Gastrocnemius medialis (tissue), 4 donors: ENCODE data around the gene IZUMO3. TPM values are rescaled to one million over a fixed set of nuclear protein-coding genes. Genes with fewer than 3 reads are reported as not detected.

ENCODE experiments used
- ATAC-seq, 2 donors: fragments of 150-250 bp; one replicate each; pipeline ENCODE4 v1.9.1; 2016
- DNase-seq, 2 donors: peaks; one replicate each; pipeline ENCODE4 v3.0.0-alpha.2; 2019
- H3K27ac ChIP-seq, 4 donors: fragments of 200-600 bp; sonication (generic); 1 replicate in 1 of 4; 2 replicates in 3 of 4; pipeline ENCODE4 v1.5.1; 2016 to 2018; ENCODE audit warnings: mild to moderate bottlenecking in 2 of 4, moderate library complexity in 1 of 4
- H3K27me3 ChIP-seq, 3 donors: fragments of 200-600 bp; sonication (generic) in 2 of 3; 1 replicate in 1 of 3; 2 replicates in 2 of 3; pipeline versions ENCODE4 v1.5.1 to v1.6.0; 2016 to 2019; ENCODE audit warnings: mild to moderate bottlenecking in 1 of 3, moderate library complexity in 1 of 3
- H3K36me3 ChIP-seq, 2 donors: fragments of 200-600 bp; sonication (generic) in 1 of 2; one replicate each; pipeline ENCODE4 v1.5.1; 2017 to 2018
- H3K4me1 ChIP-seq, 2 donors: fragments of 200-600 bp; sonication (generic) in 1 of 2; one replicate each; pipeline ENCODE4 v1.5.1; 2016 to 2017; ENCODE audit warnings: mild to moderate bottlenecking in 2 of 2
- H3K4me3 ChIP-seq, 4 donors: fragments of 200-600 bp; sonication (generic) in 3 of 4; 1 replicate in 1 of 4; 2 replicates in 3 of 4; pipeline ENCODE4 v1.5.1; 2016 to 2019; ENCODE audit warnings: mild to moderate bottlenecking in 2 of 4
- H3K9me3 ChIP-seq, 3 donors: fragments of 200-600 bp; sonication (generic) in 2 of 3; 1 replicate in 1 of 3; 2 replicates in 2 of 3; pipeline ENCODE4 v1.5.1; 2016 to 2019
- CTCF ChIP-seq, 5 experiments: fragments of 450-650 bp in 3 of 5; fragments of 200-600 bp in 2 of 5; sonication (generic) in 2 of 5; IDR thresholded peaks in 4 of 5; conservative IDR thresholded peaks in 1 of 5; 1 replicate in 4 of 5; 2 replicates in 1 of 5; pipeline ENCODE4 v1.5.1; 2016 to 2019; ENCODE audit warnings: antibody characterized with exemption in 5 of 5, mild to moderate bottlenecking in 3 of 5, moderate library complexity in 3 of 5
- POLR2A ChIP-seq, 2 donors: fragments of 450-650 bp; IDR thresholded peaks; one replicate each; pipeline ENCODE4 v1.6.1; 2017; ENCODE audit warnings: antibody characterized with exemption in 2 of 2, mild to moderate bottlenecking in 2 of 2, moderate library complexity in 2 of 2
- in situ Hi-C, 4 donors: fragments of 200-750 bp; cut with MboI; loops; one replicate each; pipeline versions ENCODE4 v1.15.0 to v1.8.0; 2017; ENCODE audit warnings: low sequenced_read_pairs in 4 of 4
- intact Hi-C: fragments of 100-400 bp; cut with DNase I; formaldehyde crosslinking; loops from one replicate; pipeline ENCODE4 v1.15.1; 2023; ENCODE audit warnings: low total_unique reads
- total RNA-seq, 4 donors: library from RNA; depleted of rRNA; stranded (reverse); fragments of >200 nt; gene quantifications; one replicate each; pipeline versions ENCODE4 v1.1.0 to v1.2.3, GENCODE V29; 2016

Gene IZUMO3
- not detected for total RNA-seq

- DNase-seq (no peak), ATAC-seq (no peak)
- no peaks in the 10 kb centered on the region for H3K9me3 ChIP-seq
- no peak for TF ChIP-seq CTCF (IDR thresholded peaks at IDR 0.05 in 4 of 5, conservative IDR thresholded peaks at IDR 0.05 in 1 of 5)
- no peak for TF ChIP-seq POLR2A (IDR thresholded peaks at IDR 0.05)
- no peaks in the 10 kb centered on the region for H3K4me1 ChIP-seq
- in situ Hi-C loops (no loop called here), intact Hi-C loops (no loop called here)
- H3K27ac ChIP-seq: no peak within 1 kb of the TSS
- H3K4me3 ChIP-seq: no peak within 1 kb of the TSS
- H3K27me3 ChIP-seq: no peaks in the 10 kb centered on the region
- H3K36me3 ChIP-seq: no peaks in the 10 kb centered on the region
Measured at GRCh38 chr9:24545847-24546522, at the start of gene IZUMO3. IZUMO3 (minus strand) TSS chr9:24545897; CDS start chr9:24545649, 248 bp downstream.

- Histone ChIP-seq H3K4me3 (no peak overlapping the region), H3K4me1 (no peaks in the 10 kb centered on the region), H3K27ac (no peak overlapping the region), H3K27me3 (no peaks in the 10 kb centered on the region), H3K36me3 (no peaks in the 10 kb centered on the region), H3K9me3 (no peaks in the 10 kb centered on the region)
- TF ChIP-seq CTCF (IDR thresholded peaks at IDR 0.05 in 4 of 5, conservative IDR thresholded peaks at IDR 0.05 in 1 of 5) (no peak), POLR2A (IDR thresholded peaks at IDR 0.05) (no peak)
- ATAC-seq (no peak), DNase-seq (no peak)
- intact Hi-C loops: no loop called here
- in situ Hi-C loops: loop anchor here in 1 of 4 donors (25.0 kb wide), 1 partner anchor 107 kb away; no protein-coding TSS in a partner anchor
Measured at GRCh38 chr9:24594234-24594850, 48.6 kb upstream of the IZUMO3 start.

GRCh38 chr9:24590432-24590831 lies 44.7 kb upstream of the IZUMO3 start:
- no peaks in the 10 kb centered on the region for H3K27me3 ChIP-seq
- no peak overlapping the region for H3K27ac ChIP-seq
- H3K4me3 ChIP-seq: no peak overlapping the region
- H3K4me1 ChIP-seq: no peaks in the 10 kb centered on the region
- in situ Hi-C loops: loop anchor here in 1 of 4 donors (25.0 kb wide), 1 partner anchor 103 kb away; no protein-coding TSS in a partner anchor
- no peaks in the 10 kb centered on the region for H3K36me3 ChIP-seq
- ATAC-seq (no peak), DNase-seq (no peak)
- H3K9me3 ChIP-seq: no peaks in the 10 kb centered on the region
- TF ChIP-seq POLR2A (IDR thresholded peaks at IDR 0.05): no peak
- no peak for TF ChIP-seq CTCF (IDR thresholded peaks at IDR 0.05 in 4 of 5, conservative IDR thresholded peaks at IDR 0.05 in 1 of 5)
- intact Hi-C loops: no loop called here

- H3K27me3 ChIP-seq: no peaks in the 10 kb centered on the region
- no peaks in the 10 kb centered on the region for H3K36me3 ChIP-seq
- no peak for TF ChIP-seq POLR2A (IDR thresholded peaks at IDR 0.05)
- no peak for TF ChIP-seq CTCF (IDR thresholded peaks at IDR 0.05 in 4 of 5, conservative IDR thresholded peaks at IDR 0.05 in 1 of 5)
- H3K4me1 ChIP-seq: no peaks in the 10 kb centered on the region
- H3K4me3 ChIP-seq: no peak overlapping the region
- no peak overlapping the region for H3K27ac ChIP-seq
- ATAC-seq (no peak), DNase-seq (no peak)
- H3K9me3 ChIP-seq: no peaks in the 10 kb centered on the region
- in situ Hi-C loops (loop anchor here in 1 of 4 donors (25.0 kb wide), 1 partner anchor 101 kb away; no protein-coding TSS in a partner anchor), intact Hi-C loops (no loop called here)
Measured at GRCh38 chr9:24587883-24588282, 42.2 kb upstream of the IZUMO3 start.
